ENCODE measurements around the gene FGF19. TPM values are rescaled to one million over a fixed set of nuclear protein-coding genes. Genes with fewer than 3 reads are reported as not detected.

Gene FGF19
- total RNA-seq, 2 experiments from 2014 or later, result not detected

DNA sequence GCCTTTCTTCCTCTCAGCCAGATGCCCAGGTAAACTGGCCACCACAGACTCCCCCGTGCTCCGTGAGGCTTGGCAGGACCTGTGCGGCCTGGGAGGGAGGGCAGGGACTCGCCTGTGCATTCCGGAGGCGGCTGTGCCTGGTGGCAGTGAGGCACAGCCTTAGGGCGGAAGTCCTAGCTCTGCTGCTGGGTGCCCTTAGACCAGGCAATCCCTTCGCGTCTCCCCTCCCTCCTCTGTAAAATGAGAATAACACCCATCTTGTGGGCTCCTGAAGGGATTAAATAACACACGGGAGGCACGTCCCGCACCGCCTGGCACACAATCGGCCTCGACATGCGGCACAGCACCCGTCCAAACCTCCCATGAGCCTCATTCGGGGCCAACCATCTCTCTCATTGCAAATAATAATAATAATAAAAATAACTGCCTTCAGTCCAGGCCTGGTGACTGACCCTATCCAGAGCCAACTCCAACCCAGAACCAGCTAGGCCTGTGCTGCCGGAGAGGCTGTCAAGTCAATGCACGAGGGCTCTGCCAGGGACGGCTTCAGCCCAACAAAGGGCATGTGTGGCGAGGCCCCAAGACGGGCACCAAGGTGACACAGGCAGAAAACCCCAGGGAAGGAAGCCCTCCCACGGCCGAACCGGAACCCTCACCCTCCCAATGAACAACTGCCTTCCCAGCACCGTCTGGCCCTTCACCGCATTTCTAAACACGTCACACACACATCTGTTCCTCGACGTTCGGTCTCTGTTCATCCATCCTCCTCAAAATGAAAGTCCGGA, 36.9 kb downstream of the FGF19 start:
- Mint-ChIP-seq H3K27ac (no peak overlapping the region), H3K9me3 (no peaks in the 10 kb centered on the region), H3K4me3 (no peak overlapping the region), H3K36me3 (peaks cover 2% of the 10 kb centered on the region), H3K4me1 (peaks cover 7% of the 10 kb centered on the region), H3K27me3 (no peaks in the 10 kb centered on the region)
- DNase-seq (no peak), ATAC-seq (ENCODE audit: low read depth) (no peak)
- POLR2A ChIA-PET, result interaction anchor here (0.6 kb wide), 1 partner anchor 32 kb away, joined by 3 read pairs; no protein-coding TSS in a partner anchor

DNA sequence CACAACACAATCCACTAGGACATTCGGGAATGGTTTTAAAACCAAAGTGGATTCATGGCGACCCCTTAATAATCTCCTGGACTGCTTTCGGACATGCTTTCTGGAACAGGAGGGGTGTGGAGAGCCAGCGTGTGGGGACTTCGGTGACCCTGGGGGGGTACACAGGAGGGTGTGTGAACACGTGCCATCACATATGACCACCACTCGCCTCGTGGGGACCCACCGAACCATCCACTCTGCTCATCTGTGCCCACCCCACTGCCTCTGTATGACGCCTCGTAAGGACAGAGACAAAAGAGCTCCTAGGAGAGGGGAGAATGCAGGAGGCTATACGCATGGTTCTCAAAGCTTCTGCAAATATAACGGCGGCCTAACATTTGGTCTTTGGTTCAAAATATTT, 37.6 kb downstream of the FGF19 start:
- ATAC-seq (ENCODE audit: low read depth), result no peak
- DNase-seq, result no peak
- H3K36me3 Mint-ChIP-seq, result peaks cover 2% of the 10 kb centered on the region
- POLR2A ChIA-PET, result interaction anchor here (0.6 kb wide), 1 partner anchor 31 kb away, joined by 3 read pairs; no protein-coding TSS in a partner anchor
- H3K27me3 Mint-ChIP-seq, result no peaks in the 10 kb centered on the region
- H3K9me3 Mint-ChIP-seq, result no peaks in the 10 kb centered on the region
- H3K4me1 Mint-ChIP-seq, result peaks cover 7% of the 10 kb centered on the region
- H3K4me3 Mint-ChIP-seq, result no peak overlapping the region
- no peak overlapping the region for H3K27ac Mint-ChIP-seq

DNA sequence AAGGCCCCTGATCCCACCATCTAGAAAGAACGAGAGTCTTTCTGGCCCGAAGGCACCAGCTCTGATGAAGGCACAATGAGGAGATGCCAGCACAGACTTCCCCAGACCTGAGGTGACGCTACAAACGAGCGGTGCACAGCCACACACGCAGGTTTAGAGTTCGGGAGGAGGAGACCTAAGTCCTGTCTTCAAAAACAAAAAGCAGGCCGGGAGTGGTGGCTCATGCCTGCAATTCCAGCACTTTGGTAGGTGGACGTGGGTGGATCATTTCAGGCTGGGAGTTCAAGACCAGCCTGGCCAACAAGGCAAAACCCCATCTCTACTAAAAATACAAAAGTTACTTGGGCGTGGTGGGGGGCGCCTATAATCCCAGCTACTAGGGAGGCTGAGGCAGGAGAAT, 38.2 kb downstream of the FGF19 start:
- ATAC-seq (ENCODE audit: low read depth) (no peak), DNase-seq (no peak)
- POLR2A ChIA-PET, result no interaction called here
- Mint-ChIP-seq H3K9me3 (no peaks in the 10 kb centered on the region), H3K4me3 (no peak overlapping the region), H3K27me3 (no peaks in the 10 kb centered on the region), H3K27ac (no peak overlapping the region), H3K4me1 (peaks cover 6% of the 10 kb centered on the region), H3K36me3 (peaks cover 2% of the 10 kb centered on the region)

DNA sequence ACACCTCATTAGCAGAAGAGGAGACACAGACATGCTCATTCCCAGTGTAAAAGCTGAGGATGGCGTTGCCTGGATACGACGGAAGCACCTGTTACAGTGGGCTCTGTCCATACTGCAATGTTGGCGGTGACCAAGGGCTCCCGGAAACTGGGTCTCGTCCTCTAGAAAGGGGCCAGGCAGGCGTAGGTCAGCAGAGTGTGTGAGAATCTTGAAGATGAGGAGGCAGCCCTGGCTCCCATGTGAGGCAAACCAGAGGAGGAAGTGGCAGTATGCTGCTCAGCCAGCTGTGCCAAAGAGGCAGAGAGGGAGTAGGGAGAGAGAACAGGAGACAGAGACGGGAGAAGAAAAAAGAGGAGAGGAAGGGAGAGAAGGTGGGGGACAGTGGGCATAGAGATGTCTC, 38.9 kb downstream of the FGF19 start:
- Mint-ChIP-seq H3K36me3 (peaks cover 2% of the 10 kb centered on the region), H3K27me3 (no peaks in the 10 kb centered on the region), H3K27ac (peak overlapping the region; percentile 4), H3K4me1 (no peaks in the 10 kb centered on the region), H3K9me3 (no peaks in the 10 kb centered on the region), H3K4me3 (no peak overlapping the region)
- DNase-seq, result no peak
- no peak for ATAC-seq (ENCODE audit: low read depth)
- POLR2A ChIA-PET, result no interaction called here

DNA sequence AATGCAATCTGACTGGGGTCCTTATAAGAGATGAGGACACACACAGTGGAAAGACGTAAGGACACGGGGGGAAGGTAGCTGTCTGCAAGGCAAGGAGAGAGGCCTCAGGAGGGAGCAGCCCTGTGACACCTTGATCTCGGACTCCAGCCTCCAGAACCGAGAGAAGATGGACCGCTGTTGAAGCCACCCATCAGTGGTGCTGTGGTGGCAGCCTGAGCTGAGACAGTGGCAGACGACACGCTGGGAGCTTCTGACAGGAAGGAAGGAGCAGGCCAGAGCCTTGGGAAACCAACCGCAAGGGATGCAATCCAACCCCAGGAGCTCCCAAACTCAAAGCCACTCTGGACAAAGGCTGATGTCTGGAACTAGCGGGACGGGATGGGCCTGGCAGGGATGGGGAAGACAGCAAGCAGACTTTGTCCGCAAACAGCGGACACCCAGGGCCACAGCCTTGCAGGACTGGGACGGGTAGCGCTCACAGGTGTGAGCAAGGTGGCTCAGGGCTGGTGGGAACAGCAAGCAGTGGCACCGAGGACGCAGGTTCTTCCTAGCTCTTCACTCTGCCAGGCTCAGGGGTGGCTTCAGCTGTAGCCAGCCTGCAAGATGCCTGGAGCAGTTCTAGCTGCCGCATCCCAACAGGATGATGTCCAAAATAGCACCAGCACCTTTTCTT, 39.6 kb downstream of the FGF19 start:
- Mint-ChIP-seq H3K27ac (no peak overlapping the region), H3K27me3 (no peaks in the 10 kb centered on the region), H3K4me1 (no peaks in the 10 kb centered on the region), H3K36me3 (peaks cover 2% of the 10 kb centered on the region), H3K4me3 (no peak overlapping the region), H3K9me3 (no peaks in the 10 kb centered on the region)
- ATAC-seq (ENCODE audit: low read depth), result no peak
- POLR2A ChIA-PET, result no interaction called here
- no peak for DNase-seq

DNA sequence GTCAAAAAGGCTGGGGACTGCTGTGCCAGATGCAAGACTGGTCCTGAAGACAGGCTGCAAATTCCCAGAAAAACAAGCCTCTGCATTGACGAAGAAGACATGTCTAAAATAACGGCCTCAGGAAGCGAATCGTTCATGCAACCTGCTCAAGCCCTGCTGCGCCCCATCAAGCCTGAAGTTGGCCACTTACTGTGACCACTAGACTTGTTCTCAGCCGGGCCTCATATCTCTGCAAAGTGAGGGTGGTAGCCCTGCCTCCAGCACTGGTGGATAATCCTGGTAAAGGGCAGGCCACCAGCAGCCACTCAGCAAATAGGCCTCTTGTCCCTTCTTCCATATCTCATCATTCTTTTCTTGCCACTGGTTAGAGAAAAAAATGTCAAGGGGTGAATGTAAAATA, 40.5 kb downstream of the FGF19 start:
- H3K27me3 Mint-ChIP-seq, result no peaks in the 10 kb centered on the region
- no peak overlapping the region for H3K27ac Mint-ChIP-seq
- H3K4me3 Mint-ChIP-seq, result no peak overlapping the region
- DNase-seq, result no peak
- H3K4me1 Mint-ChIP-seq, result no peaks in the 10 kb centered on the region
- no peak for ATAC-seq (ENCODE audit: low read depth)
- no peaks in the 10 kb centered on the region for H3K9me3 Mint-ChIP-seq
- POLR2A ChIA-PET, result interaction anchor here (0.6 kb wide), 1 partner anchor 28 kb away, joined by 3 read pairs; no protein-coding TSS in a partner anchor
- peaks cover 2% of the 10 kb centered on the region for H3K36me3 Mint-ChIP-seq

DNA sequence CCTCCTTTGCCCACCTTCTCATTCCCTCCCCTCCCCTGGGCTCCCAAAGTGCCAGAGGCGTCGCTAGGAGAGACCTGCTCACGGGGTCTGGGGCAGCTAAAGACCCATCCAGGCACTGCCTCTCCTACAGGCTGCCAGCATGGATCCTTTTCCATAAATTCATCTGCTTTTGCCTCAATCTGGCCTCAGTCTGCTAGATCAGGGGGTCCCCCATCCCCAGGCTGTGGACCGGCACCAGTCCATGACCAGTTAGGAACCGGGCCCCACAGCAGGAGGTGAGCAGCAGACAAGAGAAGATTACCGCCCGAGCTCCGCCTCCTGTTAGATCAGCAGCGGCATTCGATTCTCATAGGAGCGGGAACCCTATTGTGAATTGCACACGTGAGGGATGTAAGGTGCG, 41.0 kb downstream of the FGF19 start:
- H3K36me3 Mint-ChIP-seq, result peaks cover 2% of the 10 kb centered on the region
- no peak for ATAC-seq (ENCODE audit: low read depth)
- H3K4me3 Mint-ChIP-seq, result no peak overlapping the region
- no peak for DNase-seq
- H3K4me1 Mint-ChIP-seq, result no peaks in the 10 kb centered on the region
- H3K27ac Mint-ChIP-seq, result no peak overlapping the region
- H3K27me3 Mint-ChIP-seq, result no peaks in the 10 kb centered on the region
- no peaks in the 10 kb centered on the region for H3K9me3 Mint-ChIP-seq
- POLR2A ChIA-PET, result interaction anchor here (0.6 kb wide), 1 partner anchor 29 kb away, joined by 3 read pairs; no protein-coding TSS in a partner anchor

DNA sequence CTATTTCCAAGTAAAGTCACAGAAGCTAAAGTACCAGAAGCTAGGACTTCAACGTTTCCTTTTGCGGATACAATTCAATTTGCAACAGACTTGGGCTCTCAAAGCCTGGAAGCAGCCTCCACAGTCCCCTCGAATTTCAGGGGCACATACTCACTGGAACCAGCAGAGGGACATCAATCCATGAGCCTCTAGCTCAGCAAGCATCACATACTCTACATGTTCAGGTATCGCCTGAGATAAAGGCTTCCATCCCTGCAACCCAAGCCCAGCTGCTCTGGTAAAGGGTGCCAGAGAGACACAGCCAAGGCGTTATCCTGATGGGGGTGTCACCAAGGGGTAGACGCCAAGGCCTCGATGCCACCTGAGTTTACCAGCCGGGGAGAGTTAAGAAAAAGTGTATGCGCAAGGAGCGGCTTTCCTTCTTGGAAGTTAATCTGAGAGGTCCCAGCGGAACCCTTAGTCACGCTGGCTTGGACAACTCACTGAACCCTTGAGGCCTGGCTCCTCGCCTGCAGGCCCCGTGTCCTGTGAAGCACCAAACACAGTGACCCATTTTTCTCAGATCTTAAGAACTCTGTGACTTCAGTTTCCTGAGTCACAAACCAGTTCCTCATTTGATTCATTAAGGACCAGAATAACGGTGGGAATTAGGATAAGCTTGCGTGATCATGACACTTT, 41.7 kb downstream of the FGF19 start:
- Mint-ChIP-seq H3K27ac (no peak overlapping the region), H3K36me3 (peaks cover 2% of the 10 kb centered on the region), H3K27me3 (no peaks in the 10 kb centered on the region), H3K9me3 (no peaks in the 10 kb centered on the region), H3K4me1 (no peaks in the 10 kb centered on the region), H3K4me3 (no peak overlapping the region)
- ATAC-seq (ENCODE audit: low read depth), result no peak
- DNase-seq, result no peak
- POLR2A ChIA-PET, result no interaction called here

DNA sequence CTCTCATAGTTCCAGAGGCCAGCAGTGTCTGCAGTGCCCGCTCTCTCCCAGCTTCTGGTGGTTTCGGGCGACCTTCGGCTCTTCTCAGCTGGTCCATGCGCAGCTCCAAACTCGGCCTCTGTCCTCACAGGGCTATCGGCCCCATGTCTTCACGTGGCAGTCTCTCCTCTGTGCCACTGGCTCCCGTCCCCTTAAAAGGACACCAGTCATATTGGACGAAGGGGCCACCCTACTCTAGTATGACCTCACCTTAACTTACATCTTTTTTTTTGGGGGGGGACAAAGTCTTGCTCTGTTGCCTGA, 42.5 kb downstream of the FGF19 start:
- Mint-ChIP-seq H3K27ac (no peak overlapping the region), H3K4me3 (no peak overlapping the region), H3K36me3 (peaks cover 2% of the 10 kb centered on the region), H3K27me3 (no peaks in the 10 kb centered on the region), H3K4me1 (peaks cover 2% of the 10 kb centered on the region), H3K9me3 (no peaks in the 10 kb centered on the region)
- ATAC-seq (ENCODE audit: low read depth) (no peak), DNase-seq (no peak)
- POLR2A ChIA-PET, result no interaction called here

DNA sequence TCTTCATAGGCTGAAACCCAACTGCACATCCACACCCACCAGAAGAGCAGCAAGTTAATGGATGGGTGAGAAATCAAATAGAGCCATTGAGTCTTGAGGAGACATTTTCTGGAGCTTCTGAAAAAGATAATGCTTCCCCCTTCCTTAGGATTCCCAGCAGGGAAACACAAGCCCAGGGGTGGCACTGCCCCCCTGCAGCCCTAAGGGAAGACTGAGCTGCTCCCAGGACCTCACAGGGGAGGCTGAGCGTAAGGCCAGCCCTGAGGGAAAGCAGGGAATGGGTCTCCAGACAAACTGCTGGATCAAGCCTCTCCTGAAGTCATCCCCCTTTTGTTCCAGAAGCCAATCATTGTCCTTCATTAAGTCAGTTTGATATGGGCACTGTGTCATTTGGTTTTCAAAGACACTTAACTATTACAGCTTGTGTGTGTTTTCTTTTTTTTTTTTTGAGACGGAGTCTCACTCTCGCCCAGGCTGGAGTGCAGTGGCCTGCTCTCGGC, 43.8 kb downstream of the FGF19 start:
- Mint-ChIP-seq H3K4me1 (peaks cover 2% of the 10 kb centered on the region), H3K36me3 (peaks cover 2% of the 10 kb centered on the region), H3K4me3 (no peak overlapping the region), H3K27me3 (no peaks in the 10 kb centered on the region), H3K27ac (no peak overlapping the region), H3K9me3 (no peaks in the 10 kb centered on the region)
- POLR2A ChIA-PET, result no interaction called here
- ATAC-seq (ENCODE audit: low read depth) (no peak), DNase-seq (no peak)

DNA sequence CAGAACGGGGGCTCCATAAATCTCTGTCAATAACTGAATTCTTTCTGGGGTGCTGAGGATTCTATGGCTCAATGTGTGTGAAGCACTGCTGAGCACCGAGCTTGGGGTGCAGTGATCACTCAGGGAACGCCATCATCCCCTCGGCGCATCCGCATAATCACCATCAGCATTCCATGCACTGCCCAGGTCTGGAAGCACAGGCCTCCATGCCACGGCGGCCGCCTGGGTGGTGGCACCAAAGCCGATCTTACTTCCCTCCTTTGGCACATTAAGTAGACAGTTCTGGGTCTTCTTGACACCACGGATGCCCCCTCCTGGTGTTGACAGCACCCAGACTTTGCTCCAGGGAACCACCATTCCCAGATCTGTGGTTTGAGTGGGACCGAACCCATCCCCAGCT, 44.2 kb downstream of the FGF19 start:
- Mint-ChIP-seq H3K27me3 (no peaks in the 10 kb centered on the region), H3K36me3 (peaks cover 2% of the 10 kb centered on the region), H3K4me3 (no peak overlapping the region), H3K4me1 (peaks cover 2% of the 10 kb centered on the region), H3K9me3 (no peaks in the 10 kb centered on the region), H3K27ac (no peak overlapping the region)
- POLR2A ChIA-PET, result no interaction called here
- no peak for DNase-seq
- ATAC-seq (ENCODE audit: low read depth), result no peak

DNA sequence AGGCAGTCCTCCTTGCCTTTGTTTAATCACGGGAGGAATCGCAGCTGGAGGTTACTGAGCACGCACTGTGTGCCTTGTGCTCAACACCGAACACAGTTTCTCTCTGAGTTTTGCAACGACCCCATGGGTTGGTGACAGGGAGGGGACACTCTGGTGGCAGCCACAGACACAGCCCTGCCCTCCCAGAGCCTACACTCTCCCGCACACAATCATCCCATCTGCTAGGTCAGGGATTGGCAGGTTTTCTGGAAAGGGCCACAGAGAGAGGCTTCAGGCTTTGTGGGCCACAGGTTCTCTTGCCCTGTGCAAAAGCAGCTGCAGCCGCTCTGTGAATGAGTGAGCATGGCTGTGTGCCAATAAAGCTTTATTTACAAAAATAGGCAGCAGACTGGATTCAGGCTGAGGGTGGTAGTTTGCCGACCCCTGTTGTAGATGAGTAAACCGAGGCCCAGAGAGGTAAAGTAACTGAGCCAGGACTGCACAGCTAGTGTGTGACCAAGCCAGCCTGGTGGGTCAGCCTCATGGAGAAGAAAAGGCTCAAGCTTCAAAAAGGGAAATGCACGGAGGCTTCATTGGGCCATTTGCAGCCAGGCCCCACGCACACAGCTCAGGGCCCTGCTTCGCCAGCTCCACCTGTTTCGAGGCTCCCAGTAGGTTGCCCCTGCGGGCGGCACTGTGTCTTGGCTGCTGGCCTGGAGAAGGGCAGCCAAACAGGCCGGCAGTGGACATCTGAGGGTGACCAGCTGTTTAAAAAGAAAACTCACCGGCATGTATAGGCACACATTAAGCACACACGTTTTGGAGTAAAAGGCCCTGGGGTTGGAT, 45.0 kb downstream of the FGF19 start:
- no peak for ATAC-seq (ENCODE audit: low read depth)
- Mint-ChIP-seq H3K36me3 (no peaks in the 10 kb centered on the region), H3K4me1 (peaks cover 2% of the 10 kb centered on the region), H3K27ac (no peak overlapping the region), H3K4me3 (no peak overlapping the region), H3K9me3 (no peaks in the 10 kb centered on the region), H3K27me3 (no peaks in the 10 kb centered on the region)
- no peak for DNase-seq
- POLR2A ChIA-PET, result no interaction called here

DNA sequence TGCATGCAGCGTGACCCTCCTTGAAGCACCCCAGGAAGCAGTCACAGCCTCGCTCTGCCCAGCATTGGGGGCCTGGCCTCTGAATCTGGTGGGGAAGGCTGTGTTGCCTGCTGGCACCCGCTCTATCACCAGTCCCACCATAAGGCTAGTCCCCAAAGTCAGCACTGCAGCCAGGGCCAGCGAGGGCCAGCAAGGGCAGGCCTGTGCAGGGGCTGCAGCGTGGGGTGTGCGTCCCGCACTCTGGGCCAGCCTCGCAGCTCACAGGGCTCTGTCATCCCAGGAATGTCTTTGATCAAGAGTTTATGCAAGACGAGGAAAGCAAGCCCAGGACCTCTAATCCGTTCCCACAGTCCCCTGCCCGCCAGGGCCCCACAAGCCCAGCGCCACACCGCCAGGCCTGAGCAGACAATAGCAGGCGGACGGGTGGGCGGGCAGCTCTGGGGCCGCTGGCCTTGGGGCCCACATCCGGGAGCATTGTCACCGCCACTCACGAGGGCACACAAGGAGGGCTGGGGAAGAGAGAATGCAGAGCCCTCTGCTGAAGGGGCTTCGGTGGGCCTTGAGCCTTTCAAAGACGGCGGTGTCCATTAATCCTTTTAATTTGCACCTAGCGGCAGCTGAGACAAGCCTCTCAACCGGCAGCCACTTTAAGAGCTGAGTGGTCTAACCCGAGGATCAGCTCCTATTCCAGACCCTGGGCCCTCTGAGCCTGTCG, 45.8 kb downstream of the FGF19 start:
- H3K4me3 Mint-ChIP-seq, result no peak overlapping the region
- H3K4me1 Mint-ChIP-seq, result peaks cover 2% of the 10 kb centered on the region
- no peaks in the 10 kb centered on the region for H3K9me3 Mint-ChIP-seq
- DNase-seq (no peak), ATAC-seq (ENCODE audit: low read depth) (no peak)
- no peak overlapping the region for H3K27ac Mint-ChIP-seq
- POLR2A ChIA-PET, result no interaction called here
- no peaks in the 10 kb centered on the region for H3K36me3 Mint-ChIP-seq
- no peaks in the 10 kb centered on the region for H3K27me3 Mint-ChIP-seq
